NCI-H446 treated with DMSO at 0.1 percent for 48 hours (cell line): Measurements from ENCODE around the gene ACR.

Source experiments
- DNase-seq: peaks from one replicate; lab custom pipeline; 2025; lab: John Stamatoyannopoulos, UW

Gene ACR

DNA sequence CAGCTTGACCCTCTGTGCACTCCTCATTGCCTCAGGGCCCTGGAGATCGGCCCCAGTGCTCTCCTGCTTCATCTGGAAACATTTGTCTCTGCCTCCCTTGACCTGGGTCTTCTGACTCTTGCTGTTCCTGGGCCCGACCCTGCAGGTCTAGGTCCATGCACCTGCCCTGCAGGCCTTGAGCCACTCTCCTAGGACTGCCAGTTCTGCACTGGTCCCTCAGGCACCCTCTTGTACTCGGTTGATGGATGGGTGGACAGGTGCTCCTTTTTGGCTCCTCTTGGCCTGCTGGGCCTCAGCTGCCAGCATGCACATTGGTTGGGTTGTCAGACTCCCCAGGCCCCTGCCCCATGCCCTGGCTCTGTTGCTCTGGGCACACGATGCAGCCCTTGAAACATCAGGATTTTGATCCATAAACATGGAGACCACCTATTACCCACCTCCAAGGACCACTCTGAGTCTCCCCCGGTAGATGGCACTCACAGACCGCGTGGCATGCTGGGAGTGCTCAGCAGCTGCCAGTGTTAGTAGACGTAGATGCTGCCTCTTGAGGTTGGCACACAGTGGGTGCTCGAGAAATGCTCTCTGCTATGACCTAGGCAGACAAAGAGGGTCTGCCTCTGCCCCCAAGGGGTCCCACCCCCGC, 20.2 kb upstream of the ACR start:
- no peak for DNase-seq

DNA sequence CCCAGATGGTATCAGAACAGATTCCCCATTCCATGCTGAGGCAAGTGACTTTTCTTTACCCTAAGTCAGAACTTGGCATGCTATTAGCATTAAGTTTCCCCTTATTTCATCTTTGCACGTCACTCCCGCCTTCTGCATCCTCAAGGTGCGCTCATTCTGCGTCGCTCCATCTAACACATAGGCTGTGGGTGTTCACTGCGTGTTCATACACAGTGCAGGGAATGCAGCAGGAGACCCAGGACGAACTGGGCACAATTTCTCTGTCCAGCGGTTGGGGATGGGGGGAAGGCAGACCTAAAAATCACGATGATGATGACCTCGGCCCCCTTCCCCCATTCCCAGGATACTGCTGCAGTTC, 19.7 kb upstream of the ACR start:
- DNase-seq, result no peak

DNA sequence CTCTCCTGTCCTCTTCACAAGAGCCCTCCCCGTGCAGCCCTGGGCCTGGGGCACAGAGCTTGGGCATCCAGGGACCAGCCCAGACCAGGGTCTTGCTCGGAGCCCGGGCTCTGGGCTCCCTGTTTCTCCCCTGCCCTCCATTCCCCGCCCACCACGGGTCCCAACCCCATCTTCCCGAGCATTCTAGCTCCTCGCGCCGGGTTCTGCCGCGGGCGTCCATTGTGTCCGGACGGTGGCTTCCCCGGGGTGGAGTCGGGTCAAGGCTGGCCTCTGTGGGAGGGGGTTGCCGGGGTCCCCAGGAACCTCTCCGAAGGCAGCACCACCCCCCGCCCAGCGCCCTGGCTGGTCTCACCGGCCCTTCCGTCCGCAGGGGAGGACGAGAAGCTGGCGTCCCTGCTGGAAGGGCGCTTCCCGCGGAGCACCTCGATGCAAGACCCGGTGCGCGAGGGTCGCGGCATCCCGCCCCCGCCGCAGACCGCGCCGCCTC, 18.1 kb upstream of the ACR start:
- no peak for DNase-seq

GRCh38 chr22:50720301-50721256, 17.4 kb upstream of the ACR start:
- DNase-seq, result no peak

DNA sequence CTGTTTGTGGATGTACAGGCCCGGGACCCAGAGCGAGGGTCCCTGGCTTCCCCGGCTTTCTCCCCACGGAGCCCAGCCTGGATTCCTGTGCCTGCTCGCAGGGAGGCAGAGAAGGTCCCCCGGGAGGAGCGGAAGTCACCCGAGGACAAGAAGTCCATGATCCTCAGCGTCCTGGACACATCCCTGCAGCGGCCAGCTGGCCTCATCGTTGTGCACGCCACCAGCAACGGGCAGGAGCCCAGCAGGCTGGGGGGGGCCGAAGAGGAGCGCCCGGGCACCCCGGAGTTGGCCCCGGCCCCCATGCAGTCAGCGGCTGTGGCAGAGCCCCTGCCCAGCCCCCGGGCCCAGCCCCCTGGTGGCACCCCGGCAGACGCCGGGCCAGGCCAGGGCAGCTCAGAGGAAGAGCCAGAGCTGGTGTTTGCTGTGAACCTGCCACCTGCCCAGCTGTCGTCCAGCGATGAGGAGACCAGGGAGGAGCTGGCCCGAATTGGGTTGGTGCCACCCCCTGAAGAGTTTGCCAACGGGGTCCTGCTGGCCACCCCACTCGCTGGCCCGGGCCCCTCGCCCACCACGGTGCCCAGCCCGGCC, 16.7 kb upstream of the ACR start:
- DNase-seq, result no peak

DNA sequence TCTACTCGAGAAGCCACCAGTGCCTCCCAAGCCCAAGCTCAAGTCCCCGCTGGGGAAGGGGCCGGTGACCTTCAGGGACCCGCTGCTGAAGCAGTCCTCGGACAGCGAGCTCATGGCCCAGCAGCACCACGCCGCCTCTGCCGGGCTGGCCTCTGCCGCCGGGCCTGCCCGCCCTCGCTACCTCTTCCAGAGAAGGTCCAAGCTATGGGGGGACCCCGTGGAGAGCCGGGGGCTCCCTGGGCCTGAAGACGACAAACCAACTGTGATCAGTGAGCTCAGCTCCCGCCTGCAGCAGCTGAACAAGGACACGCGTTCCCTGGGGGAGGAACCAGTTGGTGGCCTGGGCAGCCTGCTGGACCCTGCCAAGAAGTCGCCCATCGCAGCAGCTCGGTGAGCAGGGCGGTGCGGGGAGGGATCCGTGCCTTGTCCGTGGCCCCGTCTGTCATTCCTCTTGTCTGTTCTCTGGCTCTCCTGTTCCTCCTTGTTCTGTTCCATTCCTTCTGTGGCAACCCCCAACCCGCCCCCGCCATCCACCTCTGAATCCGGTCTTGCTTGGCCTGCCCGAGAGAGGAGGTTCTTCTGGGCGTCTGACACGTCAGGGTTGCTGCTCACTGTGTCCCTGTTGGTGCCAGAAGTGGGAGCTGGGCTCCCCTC, 15.8 kb upstream of the ACR start:
- DNase-seq, result no peak

DNA sequence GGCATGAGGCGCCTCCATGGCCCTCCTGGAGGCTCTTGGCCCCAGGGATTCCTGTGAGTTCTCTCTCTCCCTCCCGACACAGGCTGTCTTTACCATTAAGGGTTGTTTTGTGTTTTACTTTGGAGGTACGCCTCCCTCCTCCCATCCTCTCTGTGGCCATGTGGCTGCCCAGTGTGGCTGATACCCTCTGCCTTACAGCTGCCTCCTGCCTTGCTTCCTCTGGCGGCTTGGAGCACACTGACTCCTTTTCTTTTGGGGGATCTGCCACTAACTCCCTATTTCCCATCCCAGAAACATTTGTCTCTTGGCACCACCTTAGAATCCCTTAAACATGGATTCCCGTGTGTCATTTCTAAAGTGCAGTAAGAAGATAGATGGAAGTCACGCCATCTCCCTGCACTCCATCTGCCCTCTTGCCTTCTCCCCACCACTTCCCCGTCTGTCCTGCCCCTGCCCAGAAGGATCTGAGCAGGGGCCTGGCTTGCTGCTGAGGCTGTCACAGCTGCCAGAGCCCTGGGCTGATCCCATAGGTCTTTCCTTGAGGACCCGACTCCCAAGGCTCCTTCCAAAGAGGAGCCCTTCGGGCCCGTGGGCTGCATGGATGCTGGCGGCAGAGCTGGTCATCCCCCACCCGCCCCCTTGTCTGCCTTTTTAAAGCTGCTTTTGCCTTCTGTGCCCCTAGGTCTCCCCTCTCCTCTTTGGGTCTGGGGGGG, 15.1 kb upstream of the ACR start:
- DNase-seq, result no peak

DNA sequence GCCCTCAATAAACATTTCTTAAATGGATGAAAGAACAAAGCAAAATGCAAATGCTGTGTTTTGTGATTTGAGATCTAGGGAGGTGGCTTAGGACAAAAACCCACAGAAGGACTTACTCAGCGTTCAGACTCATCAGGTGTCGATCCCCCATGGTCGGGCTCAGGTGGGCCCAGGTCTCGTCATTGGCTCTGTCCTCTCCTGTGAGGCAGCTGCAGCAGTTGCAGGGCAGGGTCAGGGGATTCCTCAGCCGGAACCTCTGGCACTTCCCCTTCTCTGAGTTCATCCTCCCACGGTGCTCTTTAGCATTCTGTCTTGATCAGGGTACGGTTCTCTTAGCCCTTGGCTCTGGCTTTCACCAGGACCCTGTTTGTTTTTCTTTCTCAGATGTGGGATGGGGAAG, 14.0 kb upstream of the ACR start:
- no peak for DNase-seq

GRCh38 chr22:50724616-50725015, 13.4 kb upstream of the ACR start:
- DNase-seq, result no peak

GRCh38 chr22:50725597-50725996, 12.4 kb upstream of the ACR start:
- DNase-seq, result no peak

DNA sequence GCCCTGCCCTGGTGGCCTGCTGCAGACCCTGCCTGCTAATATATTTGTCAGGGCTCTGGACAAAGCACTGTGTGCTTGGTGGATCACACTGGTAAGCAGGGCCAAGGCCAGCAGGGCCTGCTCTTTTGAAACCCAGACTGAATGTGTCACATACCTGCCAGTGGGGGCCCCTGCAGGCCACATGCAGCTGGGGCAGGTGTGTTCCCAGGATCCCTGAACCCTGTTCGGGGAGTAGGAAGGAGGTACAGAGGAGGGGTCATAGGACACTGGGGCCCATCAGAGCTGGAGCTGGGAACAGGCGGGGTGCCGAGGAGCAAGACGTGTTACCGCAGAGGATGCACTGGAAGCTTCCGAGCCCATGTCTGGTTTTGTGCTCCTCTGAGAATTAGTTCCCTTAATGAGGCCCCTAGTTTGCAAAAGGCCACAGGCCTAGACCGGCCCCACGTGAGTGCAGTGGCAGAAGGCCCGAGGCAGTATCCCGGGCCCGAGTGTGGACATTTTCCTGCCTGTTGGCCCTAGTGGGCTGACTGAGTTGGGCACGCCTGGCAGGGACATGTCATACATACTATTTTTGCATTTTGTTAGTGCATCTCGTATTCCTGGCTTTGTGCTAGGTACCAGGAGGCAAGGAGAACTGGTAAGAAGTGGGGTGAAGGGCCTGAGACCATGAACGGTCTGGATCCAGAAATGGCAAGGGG, 11.2 kb upstream of the ACR start:
- DNase-seq, result no peak

- no peak for DNase-seq
Measured at GRCh38 chr22:50727678-50728522, 10.1 kb upstream of the ACR start.

DNA sequence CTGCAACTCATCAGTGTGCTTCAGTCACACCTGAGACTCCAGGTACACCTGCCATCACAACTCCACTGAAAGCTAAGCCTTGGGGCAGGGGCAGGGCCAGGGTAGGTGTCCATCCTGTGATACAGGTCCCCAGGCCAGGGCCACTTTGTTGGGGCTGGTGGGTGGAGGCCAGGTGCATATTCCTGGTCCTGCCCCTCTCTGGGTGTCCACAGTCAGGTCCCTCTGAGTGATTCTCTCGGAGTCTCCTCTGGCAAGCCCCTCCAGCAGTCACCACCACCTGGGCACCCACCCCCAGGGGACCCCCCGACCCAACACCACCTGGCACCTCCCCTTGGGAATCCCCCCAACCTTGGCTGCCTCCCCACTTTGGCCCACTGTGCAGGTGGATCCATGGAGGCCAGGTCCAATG, 9.5 kb upstream of the ACR start:
- DNase-seq, result no peak

GRCh38 chr22:50729391-50730012, 8.5 kb upstream of the ACR start:
- no peak for DNase-seq

DNA sequence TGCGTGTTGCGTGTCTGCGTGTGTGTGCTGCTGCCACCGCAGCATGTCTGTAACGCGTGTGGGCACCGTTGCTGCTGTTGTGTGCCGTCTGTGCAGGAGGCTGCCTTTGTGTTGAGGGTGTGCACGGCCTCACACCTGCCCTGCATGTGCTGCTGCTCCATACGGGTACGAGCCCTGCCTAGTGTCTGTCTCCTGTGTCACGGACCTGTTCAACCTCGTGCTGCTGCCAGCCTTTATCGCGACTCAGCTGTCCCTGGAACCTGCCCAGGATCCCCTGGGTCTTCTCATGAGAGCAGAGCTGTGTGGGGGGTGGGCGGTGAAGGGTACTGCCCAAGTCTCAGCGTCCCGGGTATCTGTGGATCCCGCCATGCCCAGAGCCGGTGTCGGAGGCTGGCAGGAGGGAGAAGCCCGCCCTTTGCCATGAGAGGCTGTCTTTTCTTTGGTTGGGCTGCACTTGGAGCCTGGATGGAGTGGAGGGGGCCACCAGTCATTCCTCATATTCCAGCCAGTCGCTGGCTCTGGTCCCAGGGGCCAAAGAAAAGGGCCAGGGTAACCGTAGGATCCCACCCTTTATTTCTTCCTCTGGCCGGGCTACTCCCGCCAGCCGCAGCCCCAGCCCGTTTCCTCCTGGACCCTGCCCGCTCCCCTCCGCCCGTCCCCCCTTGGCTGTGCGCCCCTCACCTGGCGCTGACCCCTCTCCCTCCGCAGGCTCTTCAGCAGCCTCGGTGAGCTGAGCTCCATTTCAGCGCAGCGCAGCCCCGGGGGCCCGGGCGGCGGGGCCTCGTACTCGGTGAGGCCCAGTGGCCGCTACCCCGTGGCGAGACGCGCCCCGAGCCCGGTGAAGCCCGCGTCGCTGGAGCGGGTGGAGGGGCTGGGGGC, 7.8 kb upstream of the ACR start:
- DNase-seq, result no peak

DNA sequence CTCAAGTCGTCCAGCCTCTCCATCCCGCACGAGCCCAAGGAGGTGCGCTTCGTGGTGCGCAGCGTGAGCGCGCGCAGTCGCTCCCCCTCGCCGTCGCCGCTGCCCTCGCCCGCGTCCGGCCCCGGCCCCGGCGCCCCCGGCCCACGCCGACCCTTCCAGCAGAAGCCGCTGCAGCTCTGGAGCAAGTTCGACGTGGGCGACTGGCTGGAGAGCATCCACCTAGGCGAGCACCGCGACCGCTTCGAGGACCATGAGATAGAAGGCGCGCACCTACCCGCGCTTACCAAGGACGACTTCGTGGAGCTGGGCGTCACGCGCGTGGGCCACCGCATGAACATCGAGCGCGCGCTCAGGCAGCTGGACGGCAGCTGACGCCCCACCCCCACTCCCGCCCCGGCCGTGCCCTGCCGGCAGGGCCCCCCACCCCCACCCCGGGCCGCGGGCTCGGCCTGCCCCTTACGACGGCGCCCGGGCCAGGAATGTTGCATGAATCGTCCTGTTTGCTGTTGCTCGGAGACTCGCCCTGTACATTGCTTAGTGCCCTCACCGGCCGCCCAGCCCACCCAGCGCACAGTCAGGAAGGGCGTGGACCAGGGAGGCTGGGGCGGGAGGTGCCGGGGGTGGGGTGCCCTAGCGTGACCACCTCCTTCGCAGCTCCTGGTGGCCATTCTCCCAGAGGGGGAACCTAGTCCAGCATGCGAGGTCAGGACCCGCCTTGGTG, 6.9 kb upstream of the ACR start:
- DNase-seq, result no peak

DNA sequence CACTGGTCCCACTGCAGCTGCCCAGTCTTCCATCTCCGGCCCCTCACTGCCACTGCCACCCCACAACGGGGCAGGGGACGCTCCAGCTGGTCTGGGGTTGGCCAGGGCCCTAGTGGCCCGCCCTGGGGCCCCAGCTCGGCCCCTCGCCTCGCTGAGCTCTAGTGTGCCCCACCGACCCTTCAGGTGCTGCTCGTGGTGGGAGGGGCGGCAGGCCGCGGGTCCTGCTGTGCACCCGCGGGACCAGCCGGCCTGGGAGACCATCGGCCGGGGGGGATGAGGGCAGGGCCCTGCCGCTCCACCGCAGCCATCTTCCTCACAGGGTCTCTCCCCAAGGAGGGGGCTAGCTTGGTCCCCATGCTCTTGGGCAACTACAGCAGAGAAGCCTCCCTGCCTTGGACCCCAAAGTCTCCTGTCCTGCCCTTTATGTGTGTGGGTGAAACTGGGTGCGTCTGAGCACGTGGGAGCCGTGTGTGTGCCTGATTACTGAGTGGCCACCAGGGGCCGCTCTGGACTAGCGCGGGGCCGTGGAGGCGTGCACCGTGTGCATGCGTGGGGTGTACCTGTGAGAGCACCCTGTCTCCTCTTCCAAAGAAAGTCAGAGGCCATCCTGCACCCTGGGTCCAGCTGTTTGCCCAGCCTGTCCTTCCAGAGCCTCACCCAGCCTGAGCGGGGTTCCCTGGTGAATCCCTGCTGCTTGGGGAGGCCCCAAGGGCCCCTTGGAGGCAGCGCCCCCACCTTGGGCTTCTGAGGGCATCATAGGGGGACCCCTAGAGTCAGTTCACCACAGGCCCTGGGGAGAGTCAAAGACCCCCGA, 6.0 kb upstream of the ACR start:
- DNase-seq, result no peak
